Peyer's patch (tissue), 4 donors: Measurements from ENCODE around the gene CBX2. TPM values are rescaled to one million over a fixed set of nuclear protein-coding genes. Genes with fewer than 3 reads are reported as not detected.

Experiments
- DNase-seq, 3 donors: peaks; one replicate each; pipeline ENCODE4 v3.0.0-alpha.2; 2017 to 2019
- H3K27ac ChIP-seq, 4 donors: fragments of 200-600 bp; sonication (generic); one replicate each; pipeline ENCODE4 v1.5.1; 2016 to 2019
- H3K27me3 ChIP-seq, 2 donors: fragments of 200-600 bp; sonication (generic); one replicate each; pipeline ENCODE4 v1.5.1; 2019
- H3K36me3 ChIP-seq, 3 donors: fragments of 200-600 bp; sonication (generic); one replicate each; pipeline ENCODE4 v1.5.1; 2016 to 2019
- H3K4me1 ChIP-seq, 4 donors: fragments of 200-600 bp; sonication (generic); one replicate each; pipeline ENCODE4 v1.5.1; 2016 to 2019
- H3K4me3 ChIP-seq, 4 donors: fragments of 200-600 bp; sonication (generic); 1 replicate in 3 of 4; 2 replicates in 1 of 4; pipeline ENCODE4 v1.5.1; 2016 to 2019; ENCODE audit warnings: mild to moderate bottlenecking in 1 of 4
- H3K9me3 ChIP-seq, 4 donors: fragments of 200-600 bp; sonication (generic); one replicate each; pipeline ENCODE4 v1.5.1; 2016 to 2019; ENCODE audit warnings: mild to moderate bottlenecking in 1 of 4
- CTCF ChIP-seq, 6 experiments: fragments of 450-650 bp in 4 of 6; fragments of 200-600 bp in 2 of 6; sonication (generic) in 1 of 6; IDR thresholded peaks; one replicate each; pipeline ENCODE4 v1.5.1; 2017 to 2019; ENCODE audit warnings: antibody characterized with exemption in 6 of 6, mild to moderate bottlenecking in 3 of 6, moderate library complexity in 1 of 6
- POLR2A ChIP-seq, 2 donors: fragments of 450-650 bp; IDR thresholded peaks; one replicate each; pipeline ENCODE4 v1.5.1; 2017; ENCODE audit warnings: antibody characterized with exemption in 2 of 2, mild to moderate bottlenecking in 2 of 2, moderate library complexity in 2 of 2
- total RNA-seq, 4 donors: library from RNA; depleted of rRNA; stranded (reverse); fragments of >200 nt; gene quantifications; one replicate each; pipeline ENCODE4 v1.1.0, GENCODE V29; 2016

The CBX2 gene
- total RNA-seq, 4 donors from 2014 or later, result 0.18 to 0.85 (median 0.81) TPM

- peaks cover 0 to 14% (median 6%) of the 10 kb centered on the region in 4 donors for H3K4me1 ChIP-seq
- no peaks in the 10 kb centered on the region for H3K9me3 ChIP-seq
- H3K27me3 ChIP-seq, result peaks cover 0 to 1% of the 10 kb centered on the region in 2 donors
- H3K27ac ChIP-seq, result no peak overlapping the region
- no peak overlapping the region for H3K4me3 ChIP-seq
- DNase-seq, result no peak
- TF ChIP-seq POLR2A (IDR thresholded peaks at IDR 0.05), result no peak
- no peaks in the 10 kb centered on the region for H3K36me3 ChIP-seq
Observed at GRCh38 chr17:79741401-79741750, 36.6 kb upstream of the CBX2 start.

- H3K9me3 ChIP-seq, result no peaks in the 10 kb centered on the region
- TF ChIP-seq POLR2A (IDR thresholded peaks at IDR 0.05), result no peak
- TF ChIP-seq CTCF (IDR thresholded peaks at IDR 0.05), result peak; percentile 58 to 97 (median 85)
- H3K27me3 ChIP-seq, result peaks cover 0 to 7% of the 10 kb centered on the region in 2 donors
- H3K36me3 ChIP-seq, result no peaks in the 10 kb centered on the region
- peaks cover 0 to 14% (median 6%) of the 10 kb centered on the region in 4 donors for H3K4me1 ChIP-seq
- H3K27ac ChIP-seq, result no peak overlapping the region
- H3K4me3 ChIP-seq, result peak overlapping the region in 2 of 4 donors; percentile 1 to 30
- DNase-seq, result peak; percentile 56 to 88 (median 86)
Observed at GRCh38 chr17:79741751-79742588, 36.0 kb upstream of the CBX2 start.

GRCh38 chr17:79742589-79742918 is 35.4 kb upstream of the CBX2 start:
- DNase-seq, result no peak
- no peaks in the 10 kb centered on the region for H3K36me3 ChIP-seq
- peaks cover 0 to 13% of the 10 kb centered on the region in 2 donors for H3K27me3 ChIP-seq
- no peaks in the 10 kb centered on the region for H3K9me3 ChIP-seq
- no peak overlapping the region for H3K27ac ChIP-seq
- peaks cover 0 to 17% (median 6%) of the 10 kb centered on the region in 4 donors for H3K4me1 ChIP-seq
- no peak for TF ChIP-seq POLR2A (IDR thresholded peaks at IDR 0.05)
- no peak for TF ChIP-seq CTCF (IDR thresholded peaks at IDR 0.05)
- H3K4me3 ChIP-seq, result no peak overlapping the region

GRCh38 chr17:79742951-79743476 is 34.9 kb upstream of the CBX2 start:
- Histone ChIP-seq H3K4me3 (no peak overlapping the region), H3K36me3 (no peaks in the 10 kb centered on the region), H3K27ac (no peak overlapping the region), H3K9me3 (no peaks in the 10 kb centered on the region), H3K4me1 (peaks cover 0 to 21% (median 6%) of the 10 kb centered on the region in 4 donors), H3K27me3 (peaks cover 0 to 18% of the 10 kb centered on the region in 2 donors)
- no peak for DNase-seq
- TF ChIP-seq CTCF (IDR thresholded peaks at IDR 0.05) (no peak), POLR2A (IDR thresholded peaks at IDR 0.05) (no peak)

GRCh38 chr17:79743614-79744013 is 34.3 kb upstream of the CBX2 start:
- Histone ChIP-seq H3K4me3 (no peak overlapping the region), H3K27me3 (peaks cover 0 to 24% of the 10 kb centered on the region in 2 donors), H3K36me3 (no peaks in the 10 kb centered on the region), H3K9me3 (no peaks in the 10 kb centered on the region), H3K4me1 (peaks cover 0 to 27% (median 6%) of the 10 kb centered on the region in 4 donors), H3K27ac (no peak overlapping the region)
- DNase-seq, result no peak
- no peak for TF ChIP-seq CTCF (IDR thresholded peaks at IDR 0.05)
- TF ChIP-seq POLR2A (IDR thresholded peaks at IDR 0.05), result no peak

GRCh38 chr17:79745641-79746105 is 32.3 kb upstream of the CBX2 start:
- Histone ChIP-seq H3K27me3 (peaks cover 0 to 31% of the 10 kb centered on the region in 2 donors), H3K36me3 (no peaks in the 10 kb centered on the region)
- DNase-seq, result no peak

More at GRCh38 chr17:79745641-79746105, 32.3 kb upstream of the CBX2 start:
- Histone ChIP-seq H3K9me3 (no peaks in the 10 kb centered on the region), H3K4me3 (no peak overlapping the region), H3K27ac (no peak overlapping the region), H3K4me1 (peaks cover 0 to 27% (median 6%) of the 10 kb centered on the region in 4 donors)
- TF ChIP-seq POLR2A (IDR thresholded peaks at IDR 0.05) (no peak), CTCF (IDR thresholded peaks at IDR 0.05) (no peak)
